Epithelial cell of umbilical artery (primary cell): ENCODE results near the gene KCNJ15. TPM values are rescaled to one million over a fixed set of nuclear protein-coding genes. Genes with fewer than 3 reads are reported as not detected.

Source experiments
- total RNA-seq: library from RNA; depleted of rRNA; stranded (reverse); fragments of >200 nt; gene quantifications from 2 replicates; pipeline ENCODE4 v1.2.3, GENCODE V29; 2014

KCNJ15 gene
- 0.32 and 0.46 TPM in 2 replicates for total RNA-seq

GRCh38 chr21:38256599-38257302 is at the start of gene KCNJ15:
Gene KCNJ15, plus strand, starts transcription at chr21:38256991. Its CDS starts 42,271 bp downstream, at chr21:38299262.

Other genes with a start within 250 kb of the KCNJ15 start
- 44.8 and 47.4 TPM in 2 replicates for gene ERG, start 241.5 kb downstream of the KCNJ15 start, total RNA-seq